Pancreas (tissue), 10 donors: ENCODE data around the gene MISP. TPM values are rescaled to one million over a fixed set of nuclear protein-coding genes. Genes with fewer than 3 reads are reported as not detected.
"Not testable (repeated sequence)": the region's sequence is repeated elsewhere in the genome, so short reads cannot be mapped to it uniquely, and the experiment has no call there.

Source experiments
- ATAC-seq, 4 donors: fragments of 200-7000 bp; cut with Tn5 transposase; one replicate each; pipeline versions ENCODE4 v1.8.0 to v1.9.1; 2020; ENCODE audit warnings: mild to moderate bottlenecking in 4 of 4, moderate library complexity in 4 of 4
- DNase-seq, 6 donors: peaks; one replicate each; pipeline ENCODE4 v3.0.0-alpha.2; 2020
- FAIRE-seq: peaks from 2 replicates; lab custom pipeline; 2012; peaks lifted over from hg19 to GRCh38; lab: Jason Lieb, UNC
- H3K27ac ChIP-seq, 4 donors: fragments of 200-600 bp; sonication (generic); 1 replicate in 3 of 4; 2 replicates in 1 of 4; pipeline versions ENCODE4 v1.5.0 to v1.8.0; 2020
- H3K27me3 ChIP-seq, 4 donors: fragments of 200-600 bp; one replicate each; pipeline ENCODE4 v1.8.0; 2021
- H3K36me3 ChIP-seq, 3 donors: fragments of 200-600 bp; sonication (generic) in 1 of 3; one replicate each; pipeline versions ENCODE4 v1.5.0 to v1.8.0; 2020 to 2021
- H3K4me1 ChIP-seq, 3 donors: fragments of 200-600 bp; one replicate each; pipeline ENCODE4 v1.8.0; 2021
- H3K4me3 ChIP-seq, 4 donors: fragments of 200-600 bp; sonication (generic) in 2 of 4; one replicate each; pipeline versions ENCODE4 v1.5.0 to v1.8.0; 2020 to 2021
- H3K9me3 ChIP-seq, 4 donors: fragments of 200-600 bp; one replicate each; pipeline ENCODE4 v1.8.0; 2021
- CTCF ChIP-seq, 4 donors: fragments of 200-600 bp; sonication (generic) in 3 of 4; IDR thresholded peaks; one replicate each; pipeline versions ENCODE4 v1.5.0 to v1.8.0; 2021; ENCODE audit warnings: antibody characterized with exemption in 4 of 4
- WGBS, 2 donors: extraction: QIAGEN DNeasy Blood & Tissue Kit; methylation state at CpG; one replicate each; pipeline ENCODE4 v1.1.7; 2013; 5-methylcytosine and 5-hydroxymethylcytosine counted together
- intact Hi-C, 3 donors: fragments of 100-400 bp; cut with DNase I; formaldehyde crosslinking; loops; one replicate each; pipeline versions ENCODE4 v1.11.1 to v1.14.2; 2022
- polyA plus RNA-seq, 2 donors: library from polyadenylated mRNA; stranded (reverse); fragments of 200-250 nt; gene quantifications; one replicate each; pipeline ENCODE4 v1.2.3, GENCODE V29; 2013
- total RNA-seq, 6 donors: library from RNA; stranded (reverse); fragmentation: NEBNext Ultra II Directional in 4 of 6; extraction: Animal tissue kit (Norgen Biotek cat#: 25700) in 4 of 6; gene quantifications; one replicate each; pipeline versions ENCODE4 v1.2.1 to v1.2.4, GENCODE V29; 2021 to 2023
- donor health status: healthy with polysubstance abuse.
- donor health status: DM: no; HTN: no; CAD: no; lungs with moderate emphysema.
- donor health status: DM: no; HTN: no; CAD: no.
- donor health status: control.
- donor health status: control.
- donor health status: Bipolar disorder and iron deficiency.
- donor health status: DM: yes; HTN: yes; CAD: no.
- donor health status: DM: no; HTN: no; CAD: no.
- donor health status: DM: no; HTN: no; CAD: no.
- donor health status: DM: yes; HTN: yes; CAD: no.

The MISP gene
- total and polyA plus RNA-seq, 8 donors, result 0.63 to 7.5 (median 1.3) TPM

GRCh38 chr19:736125-736524 is 14.8 kb upstream of the MISP start:
- no peaks in the 10 kb centered on the region for H3K27me3 ChIP-seq
- FAIRE-seq (no peak), ATAC-seq (no peak), DNase-seq (no peak)
- WGBS, 2 donors, result 74 to 84% methylated on average over 28 to 32 of the region's 32 CpGs
- no peak overlapping the region for H3K27ac ChIP-seq
- no peak for TF ChIP-seq CTCF (IDR thresholded peaks at IDR 0.05)
- no peak overlapping the region for H3K4me3 ChIP-seq
- H3K4me1 ChIP-seq, result no peaks in the 10 kb centered on the region
- H3K36me3 ChIP-seq, result no peaks in the 10 kb centered on the region
- H3K9me3 ChIP-seq, result no peaks in the 10 kb centered on the region
- intact Hi-C loops, result loop anchor here in 2 of 3 donors (2.0 to 10.0 kb wide), 2 partner anchors 69 to 71 kb away; partner anchors contain the start of gene RNF126 (in 1 of the 2)

- WGBS, 2 donors, result 31 to 35% methylated on average over 21 to 22 of the region's 22 CpGs
- peak; percentile 34 to 51 (median 40) for TF ChIP-seq CTCF (IDR thresholded peaks at IDR 0.05)
- Histone ChIP-seq H3K4me3 (no peak overlapping the region), H3K9me3 (no peaks in the 10 kb centered on the region), H3K27ac (no peak overlapping the region), H3K36me3 (no peaks in the 10 kb centered on the region), H3K27me3 (no peaks in the 10 kb centered on the region), H3K4me1 (no peaks in the 10 kb centered on the region)
- peak in 2 of 6 donors; percentile 38 to 79 for DNase-seq
- FAIRE-seq, result no peak
- ATAC-seq, result peak; percentile 36 to 73 (median 63)
- intact Hi-C loops, result loop anchor here in 2 of 3 donors (2.0 to 10.0 kb wide), 2 partner anchors 71 to 73 kb away; partner anchors contain the start of gene RNF126 (in 1 of the 2)
These were observed 13.3 kb upstream of the MISP start for GRCh38 chr19:737591-738093.

GRCh38 chr19:738509-739128 is 12.3 kb upstream of the MISP start:
- TF ChIP-seq CTCF (IDR thresholded peaks at IDR 0.05), result no peak
- no peaks in the 10 kb centered on the region for H3K36me3 ChIP-seq
- 48 to 61% methylated on average over 23 of the region's 23 CpGs for WGBS, 2 donors
- DNase-seq (no peak), FAIRE-seq (no peak), ATAC-seq (no peak)
- H3K9me3 ChIP-seq, result no peaks in the 10 kb centered on the region
- H3K4me1 ChIP-seq, result no peaks in the 10 kb centered on the region
- H3K4me3 ChIP-seq, result no peak overlapping the region
- H3K27ac ChIP-seq, result no peak overlapping the region
- H3K27me3 ChIP-seq, result no peaks in the 10 kb centered on the region
- intact Hi-C loops, result loop anchor here in 1 of 3 donors (10.0 kb wide), 1 partner anchor 74 kb away; the partner anchor contains the start of gene RNF126

- ATAC-seq (no peak), DNase-seq (peak in 1 of 6 donors; percentile 24), FAIRE-seq (no peak)
- H3K9me3 ChIP-seq, result no peaks in the 10 kb centered on the region
- H3K27ac ChIP-seq, result no peak overlapping the region
- no peaks in the 10 kb centered on the region for H3K36me3 ChIP-seq
- H3K4me3 ChIP-seq, result no peak overlapping the region
- no peaks in the 10 kb centered on the region for H3K4me1 ChIP-seq
- intact Hi-C loops, result loop anchor here in 1 of 3 donors (10.0 kb wide), 1 partner anchor 75 kb away; the partner anchor contains the start of gene RNF126
- no peak for TF ChIP-seq CTCF (IDR thresholded peaks at IDR 0.05)
- H3K27me3 ChIP-seq, result no peaks in the 10 kb centered on the region
- 69 to 88% methylated on average over 31 to 36 of the region's 36 CpGs for WGBS, 2 donors
These were observed 10.8 kb upstream of the MISP start for GRCh38 chr19:739998-740715.

- FAIRE-seq, H3K4me1 ChIP-seq, H3K27me3 ChIP-seq, H3K36me3 ChIP-seq, H3K4me3 ChIP-seq, ATAC-seq, H3K9me3 ChIP-seq, DNase-seq, H3K27ac ChIP-seq, intact Hi-C loops: not testable (repeated sequence)
- 69 to 72% methylated on average over 15 to 16 of the region's 16 CpGs for WGBS, 2 donors
These were observed 10.0 kb upstream of the MISP start for GRCh38 chr19:740816-741505.
